ENCODE results near the gene INSL3.

The INSL3 gene

GRCh38 chr19:17835182-17836006, 14.1 kb upstream of the INSL3 start:
- Mint-ChIP-seq H3K4me3 (no peak overlapping the region), H3K4me1 (peaks cover 29% of the 10 kb centered on the region), H3K9me3 (no peaks in the 10 kb centered on the region), H3K27me3 (no peaks in the 10 kb centered on the region), H3K27ac (peak overlapping the region; percentile 13 to 75)
- no peak for DNase-seq
- no peak for ATAC-seq

- DNase-seq: no peak
Observed at GRCh38 chr19:17834350-17835181, 13.2 kb upstream of the INSL3 start.

GRCh38 chr19:17832443-17833208, 11.3 kb upstream of the INSL3 start:
- no peak for DNase-seq
- Mint-ChIP-seq H3K4me1 (peaks cover 28% of the 10 kb centered on the region), H3K9me3 (no peaks in the 10 kb centered on the region), H3K4me3 (no peak overlapping the region), H3K27me3 (no peaks in the 10 kb centered on the region), H3K27ac (no peak overlapping the region)
- ATAC-seq: no peak

More at GRCh38 chr19:17834350-17835181, 13.2 kb upstream of the INSL3 start:
- H3K27ac Mint-ChIP-seq: peak overlapping the region; percentile 40 to 75
- H3K4me3 Mint-ChIP-seq: no peak overlapping the region
- H3K4me1 Mint-ChIP-seq: peaks cover 27% of the 10 kb centered on the region
- no peaks in the 10 kb centered on the region for H3K27me3 Mint-ChIP-seq
- peak; percentile 35 for ATAC-seq
- no peaks in the 10 kb centered on the region for H3K9me3 Mint-ChIP-seq

GRCh38 chr19:17831419-17831888, 10.1 kb upstream of the INSL3 start:
- no peak for DNase-seq
- peaks cover 24% of the 10 kb centered on the region for H3K4me1 Mint-ChIP-seq
- no peak for ATAC-seq
- no peak overlapping the region for H3K27ac Mint-ChIP-seq
- no peaks in the 10 kb centered on the region for H3K9me3 Mint-ChIP-seq
- H3K27me3 Mint-ChIP-seq: no peaks in the 10 kb centered on the region
- no peak overlapping the region for H3K4me3 Mint-ChIP-seq

- DNase-seq (peak; percentile 43 to 53), ATAC-seq (peak; percentile 63)
- Mint-ChIP-seq H3K4me3 (no peak overlapping the region), H3K4me1 (peaks cover 17% of the 10 kb centered on the region), H3K9me3 (no peaks in the 10 kb centered on the region), H3K27me3 (no peaks in the 10 kb centered on the region), H3K27ac (peak overlapping the region in 1 of 2 donors; percentile 45)
Observed at GRCh38 chr19:17830567-17831418, 9.5 kb upstream of the INSL3 start.

GRCh38 chr19:17829855-17830566, 8.7 kb upstream of the INSL3 start:
- no peak for ATAC-seq
- no peaks in the 10 kb centered on the region for H3K27me3 Mint-ChIP-seq

GRCh38 chr19:17826508-17827056, 5.3 kb upstream of the INSL3 start:
- no peak overlapping the region for H3K4me3 Mint-ChIP-seq
- peaks cover 11% of the 10 kb centered on the region for H3K4me1 Mint-ChIP-seq
- no peak for ATAC-seq
- DNase-seq: no peak
- H3K9me3 Mint-ChIP-seq: no peaks in the 10 kb centered on the region
- no peak overlapping the region for H3K27ac Mint-ChIP-seq
- H3K27me3 Mint-ChIP-seq: no peaks in the 10 kb centered on the region

More at GRCh38 chr19:17829855-17830566, 8.7 kb upstream of the INSL3 start:
- Mint-ChIP-seq H3K4me3 (no peak overlapping the region), H3K4me1 (peaks cover 11% of the 10 kb centered on the region), H3K27ac (peak overlapping the region in 1 of 2 donors; percentile 45), H3K9me3 (no peaks in the 10 kb centered on the region)
- no peak for DNase-seq

GRCh38 chr19:17824339-17824738, 3.0 kb upstream of the INSL3 start:
- no peak overlapping the region for H3K27ac Mint-ChIP-seq

GRCh38 chr19:17817668-17818363, 3.5 kb downstream of the INSL3 start:
- peaks cover 5% of the 10 kb centered on the region for H3K4me1 Mint-ChIP-seq
- H3K27ac Mint-ChIP-seq: no peak overlapping the region
- H3K9me3 Mint-ChIP-seq: no peaks in the 10 kb centered on the region
- ATAC-seq: no peak
- no peaks in the 10 kb centered on the region for H3K27me3 Mint-ChIP-seq
- no peak overlapping the region for H3K4me3 Mint-ChIP-seq
- DNase-seq: no peak

More at GRCh38 chr19:17824339-17824738, 3.0 kb upstream of the INSL3 start:
- H3K4me3 Mint-ChIP-seq: no peak overlapping the region
- H3K27me3 Mint-ChIP-seq: no peaks in the 10 kb centered on the region
- DNase-seq (no peak), ATAC-seq (peak; percentile 29)
- H3K4me1 Mint-ChIP-seq: peaks cover 6% of the 10 kb centered on the region
- H3K9me3 Mint-ChIP-seq: no peaks in the 10 kb centered on the region

- no peaks in the 10 kb centered on the region for H3K27me3 Mint-ChIP-seq
- H3K9me3 Mint-ChIP-seq: no peaks in the 10 kb centered on the region
- H3K4me1 Mint-ChIP-seq: peaks cover 19% of the 10 kb centered on the region
- H3K27ac Mint-ChIP-seq: no peak overlapping the region
- DNase-seq: no peak
- H3K4me3 Mint-ChIP-seq: no peak overlapping the region
- no peak for ATAC-seq
Observed at GRCh38 chr19:17812099-17812498, 9.2 kb downstream of the INSL3 start.

GRCh38 chr19:17811681-17812080, 9.6 kb downstream of the INSL3 start:
- Mint-ChIP-seq H3K9me3 (no peaks in the 10 kb centered on the region), H3K4me3 (no peak overlapping the region), H3K4me1 (peaks cover 24% of the 10 kb centered on the region), H3K27ac (no peak overlapping the region), H3K27me3 (no peaks in the 10 kb centered on the region)
- no peak for DNase-seq
- ATAC-seq: no peak

- no peaks in the 10 kb centered on the region for H3K27me3 Mint-ChIP-seq
- H3K27ac Mint-ChIP-seq: no peak overlapping the region
- no peak for ATAC-seq
- peaks cover 27% of the 10 kb centered on the region for H3K4me1 Mint-ChIP-seq
- H3K4me3 Mint-ChIP-seq: no peak overlapping the region
- DNase-seq: no peak
- H3K9me3 Mint-ChIP-seq: no peaks in the 10 kb centered on the region
Observed at GRCh38 chr19:17811103-17811502, 10.2 kb downstream of the INSL3 start.

- peak; percentile 58 for ATAC-seq
- peaks cover 31% of the 10 kb centered on the region for H3K4me1 Mint-ChIP-seq
- H3K27me3 Mint-ChIP-seq: no peaks in the 10 kb centered on the region
- H3K9me3 Mint-ChIP-seq: no peaks in the 10 kb centered on the region
- peak overlapping the region; percentile 32 to 78 for H3K4me3 Mint-ChIP-seq
- DNase-seq: no peak
- H3K27ac Mint-ChIP-seq: no peak overlapping the region
Observed at GRCh38 chr19:17807731-17808316, 13.5 kb downstream of the INSL3 start.
